KOPT-K1 (cell line): ENCODE measurements around the gene INO80E.

Experiments
- H3K27ac ChIP-seq: fragments of 200-600 bp; sonication (generic); 2 replicates; pipeline ENCODE4 v1.5.1; 2016; ENCODE audit warnings: antibody characterized with exemption, mild to moderate bottlenecking, low read depth, low read length; ENCODE audit not compliant: poor library complexity, severe bottlenecking
- H3K36me3 ChIP-seq: fragments of 200-600 bp; sonication (generic); 2 replicates; pipeline ENCODE4 v1.5.1; 2017; ENCODE audit warnings: antibody characterized with exemption, mild to moderate bottlenecking, low read length, moderate library complexity; ENCODE audit not compliant: insufficient read depth
- H3K9me3 ChIP-seq: fragments of 200-600 bp; sonication (generic); 2 replicates; pipeline ENCODE4 v1.5.1; 2017; ENCODE audit warnings: antibody characterized with exemption, low read length, mild to moderate bottlenecking; ENCODE audit not compliant: insufficient read depth, poor library complexity, severe bottlenecking

INO80E gene

DNA sequence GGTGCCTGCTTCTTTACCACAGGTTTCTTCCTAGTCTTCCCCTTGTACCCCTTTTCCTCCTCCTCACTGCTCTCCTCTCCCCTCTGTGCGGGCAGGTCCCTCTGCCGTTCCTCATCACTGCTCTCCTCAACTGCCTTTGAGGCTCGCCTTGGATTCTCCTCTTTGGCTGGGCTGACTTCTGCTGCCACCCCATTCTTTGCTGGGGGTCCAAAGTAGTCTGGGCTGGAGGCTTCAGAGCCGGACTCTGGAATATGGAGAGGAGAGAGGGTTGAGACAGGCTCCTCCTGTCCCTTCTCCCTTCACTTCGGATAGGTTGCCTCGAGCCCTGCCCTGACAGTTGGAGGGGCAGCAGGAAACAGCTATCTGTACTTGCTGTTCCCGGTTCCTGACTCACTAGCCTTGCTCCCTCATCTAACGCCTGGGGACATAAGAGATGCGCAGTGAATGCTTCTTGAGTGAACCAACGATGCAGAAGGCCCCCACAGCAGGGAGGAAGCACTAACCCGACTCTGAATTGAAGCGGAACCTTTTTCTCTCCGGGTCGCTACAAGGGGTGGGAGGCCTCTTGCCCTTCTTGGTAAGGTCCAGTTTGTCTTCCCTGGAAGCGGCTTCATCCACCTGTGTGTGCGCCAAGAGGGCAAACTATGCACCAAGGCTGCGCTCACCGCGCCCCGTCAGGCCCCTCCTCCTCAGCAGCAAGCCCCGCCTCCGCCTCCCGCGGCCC, 1.3 kb upstream of the INO80E start:
- Histone ChIP-seq H3K9me3 (no peaks in the 10 kb centered on the region), H3K36me3 (peaks cover 72% of the 10 kb centered on the region), H3K27ac (peak overlapping the region; percentile 96)

DNA sequence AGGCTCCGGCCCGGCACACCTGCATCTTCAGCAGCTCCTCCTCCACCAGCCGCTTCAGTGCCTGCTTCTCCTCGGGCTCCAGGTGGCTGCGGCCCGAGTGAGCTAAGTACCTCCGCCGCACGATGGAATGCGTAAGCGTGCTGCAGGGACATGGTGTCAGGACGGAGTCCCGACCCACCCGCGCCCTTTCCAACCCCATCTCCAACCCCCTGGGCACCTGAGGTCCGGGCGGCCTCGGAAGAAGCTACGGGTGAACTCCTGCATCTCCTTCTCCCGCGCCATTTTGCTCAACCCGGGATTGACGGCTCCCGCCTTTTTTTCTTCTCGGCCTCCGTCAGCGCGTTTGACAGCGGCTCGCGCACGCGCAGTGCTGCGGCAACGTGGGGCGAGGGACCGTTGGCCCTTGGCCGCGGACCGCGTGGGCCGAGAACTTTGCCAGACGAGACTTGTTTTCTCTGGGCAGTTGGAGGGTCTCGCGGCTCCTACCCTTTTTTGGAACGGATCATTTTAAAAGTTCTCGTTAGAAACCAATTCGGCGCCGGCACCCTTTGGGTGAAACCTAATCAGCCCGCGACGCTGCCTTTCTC, 624 bp upstream of the INO80E start, which contains the start of gene HIRIP3:
Gene HIRIP3 (minus strand): TSS at position 294 of the 587 bp plus-strand sequence. CDS start 12 bp downstream, at position 282.
- Histone ChIP-seq H3K27ac (peak within 1 kb of the TSS; percentile 96), H3K36me3 (peaks cover 72% of the 10 kb centered on the region)

DNA sequence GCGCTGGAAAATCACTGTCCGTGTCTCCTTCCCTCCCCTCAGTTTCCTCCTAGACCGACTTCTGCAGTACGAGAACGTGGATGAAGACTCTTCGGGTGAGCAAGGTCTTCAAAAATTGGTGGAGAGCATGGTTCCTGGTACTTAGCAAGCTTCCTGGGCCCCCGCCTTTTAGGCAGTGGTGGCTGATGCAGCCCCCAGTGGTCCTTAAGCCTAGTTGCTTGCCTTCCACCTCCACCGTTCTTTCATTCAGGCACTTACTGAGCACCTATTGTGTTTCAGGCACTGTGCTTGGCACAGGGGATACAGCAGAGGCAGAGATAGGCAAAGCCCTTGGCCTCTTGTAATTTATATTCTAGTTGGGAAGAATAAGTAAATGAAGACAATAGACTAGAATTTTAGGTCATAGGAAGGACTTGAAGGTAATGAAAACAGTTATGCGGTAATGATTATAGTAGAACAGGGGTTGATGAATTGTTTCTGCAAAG, 767 bp downstream of the INO80E start:
- peaks cover 72% of the 10 kb centered on the region for H3K36me3 ChIP-seq

More for the DNA sequence above, 624 bp upstream of the INO80E start, which contains the start of gene HIRIP3:
- no peaks in the 10 kb centered on the region for H3K9me3 ChIP-seq

DNA sequence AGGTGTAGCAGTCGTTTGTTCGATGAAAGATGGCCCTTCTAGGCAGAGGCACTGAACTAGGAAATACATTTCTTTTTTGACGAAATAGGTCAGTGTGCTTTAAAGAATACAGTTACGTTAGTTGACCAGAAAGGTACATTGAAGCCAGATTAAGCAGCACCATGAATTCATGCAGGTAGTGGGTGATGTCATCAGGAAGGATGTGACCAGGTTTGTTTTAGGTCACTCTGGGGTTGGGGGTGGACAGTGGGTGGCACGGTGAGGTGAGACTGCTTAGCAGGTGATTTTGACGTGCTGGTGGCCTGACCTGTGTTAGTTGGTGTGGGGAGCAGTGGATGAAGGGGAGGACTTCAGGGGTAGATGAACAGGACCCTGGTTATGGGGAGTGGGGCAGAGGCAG, 3.6 kb downstream of the INO80E start:
- H3K9me3 ChIP-seq = no peaks in the 10 kb centered on the region
- H3K36me3 ChIP-seq = peaks cover 67% of the 10 kb centered on the region; the same call in 1 of the 2 replicates
- H3K27ac ChIP-seq = no peak overlapping the region

More for the DNA sequence above, 767 bp downstream of the INO80E start:
- Histone ChIP-seq H3K9me3 (no peaks in the 10 kb centered on the region), H3K27ac (peak overlapping the region; percentile 96)

DNA sequence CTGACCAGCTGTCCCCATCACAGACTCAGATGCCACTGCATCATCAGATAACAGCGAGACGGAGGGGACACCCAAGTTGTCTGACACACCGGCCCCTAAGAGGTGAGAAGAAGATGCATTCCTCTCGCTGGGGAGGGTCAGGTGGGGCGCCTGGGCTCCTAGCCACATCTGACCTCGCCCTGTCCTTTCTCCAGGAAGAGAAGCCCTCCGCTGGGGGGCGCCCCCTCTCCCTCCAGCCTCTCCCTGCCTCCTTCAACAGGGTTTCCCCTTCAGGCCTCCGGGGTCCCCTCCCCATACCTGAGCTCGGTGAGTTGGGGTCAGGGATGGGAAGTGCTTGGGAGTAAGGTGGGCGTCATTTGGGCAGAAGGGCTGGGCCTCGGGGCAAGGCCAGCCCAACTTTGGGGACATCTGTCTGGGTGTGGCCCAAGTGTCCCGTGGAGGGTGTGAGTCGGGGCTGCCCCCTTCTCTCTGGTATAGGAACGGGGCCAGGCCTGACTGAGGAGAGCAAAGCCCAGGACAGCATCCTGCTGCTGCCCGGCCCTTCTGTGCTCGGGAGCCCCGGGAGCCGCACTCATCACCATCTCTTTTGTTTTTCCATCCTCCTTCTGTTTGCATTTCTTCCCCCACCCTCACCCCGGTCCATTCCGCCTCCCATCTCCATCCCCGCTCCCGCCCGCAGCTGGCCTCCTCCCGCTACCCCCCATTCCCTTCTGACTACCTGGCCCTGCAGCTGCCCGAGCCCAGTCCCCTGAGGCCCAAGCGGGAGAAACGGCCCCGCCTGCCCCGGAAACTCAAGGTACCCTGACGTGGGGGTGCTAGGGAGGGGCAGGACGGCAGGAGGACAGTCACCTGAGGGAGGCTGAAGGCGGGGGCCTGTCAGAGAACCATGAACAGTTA, 4.9 kb downstream of the INO80E start:
- no peak overlapping the region for H3K27ac ChIP-seq
- peaks cover 72% of the 10 kb centered on the region; the same call in 1 of the 2 replicates for H3K36me3 ChIP-seq
- H3K9me3 ChIP-seq = no peaks in the 10 kb centered on the region

DNA sequence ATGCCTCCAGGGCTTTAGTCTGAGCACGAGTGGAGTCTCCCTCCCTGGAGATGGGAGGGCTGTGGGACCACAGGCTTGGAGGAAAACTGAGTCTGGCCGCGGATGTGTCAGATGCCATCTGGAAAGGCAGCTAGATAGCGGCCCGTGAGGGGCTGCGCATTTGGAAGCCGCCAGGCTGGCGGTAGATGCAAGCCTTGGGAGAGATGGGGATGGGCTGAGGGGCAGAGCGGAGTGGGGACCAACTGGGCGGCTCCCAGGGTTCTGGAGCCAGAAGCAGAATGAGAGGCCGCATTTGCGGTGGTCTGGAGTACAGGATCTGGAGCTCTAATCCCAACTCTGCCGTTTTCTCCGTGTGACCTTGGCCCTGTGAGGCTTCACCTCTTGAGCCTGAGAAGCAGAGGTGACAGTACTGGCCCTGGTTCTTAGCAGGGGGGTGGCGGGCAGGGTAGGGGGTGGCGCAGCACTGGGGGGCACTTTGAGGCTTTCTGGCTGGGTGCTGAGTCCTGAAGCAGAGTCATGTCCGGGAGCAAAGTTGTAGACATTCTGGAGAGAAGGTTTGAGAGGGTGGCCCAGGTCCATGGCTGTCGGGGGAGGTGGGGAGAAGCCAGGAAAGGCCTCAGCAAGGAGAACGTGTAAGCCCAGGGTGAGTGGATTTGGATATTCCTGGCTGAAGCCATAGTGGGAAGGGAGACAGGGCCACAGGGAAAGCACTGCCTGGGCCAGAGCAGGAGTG, 6.7 kb downstream of the INO80E start:
- Histone ChIP-seq H3K36me3 (peaks cover 72% of the 10 kb centered on the region; the same call in 1 of the 2 replicates), H3K27ac (no peak overlapping the region), H3K9me3 (no peaks in the 10 kb centered on the region)

DNA sequence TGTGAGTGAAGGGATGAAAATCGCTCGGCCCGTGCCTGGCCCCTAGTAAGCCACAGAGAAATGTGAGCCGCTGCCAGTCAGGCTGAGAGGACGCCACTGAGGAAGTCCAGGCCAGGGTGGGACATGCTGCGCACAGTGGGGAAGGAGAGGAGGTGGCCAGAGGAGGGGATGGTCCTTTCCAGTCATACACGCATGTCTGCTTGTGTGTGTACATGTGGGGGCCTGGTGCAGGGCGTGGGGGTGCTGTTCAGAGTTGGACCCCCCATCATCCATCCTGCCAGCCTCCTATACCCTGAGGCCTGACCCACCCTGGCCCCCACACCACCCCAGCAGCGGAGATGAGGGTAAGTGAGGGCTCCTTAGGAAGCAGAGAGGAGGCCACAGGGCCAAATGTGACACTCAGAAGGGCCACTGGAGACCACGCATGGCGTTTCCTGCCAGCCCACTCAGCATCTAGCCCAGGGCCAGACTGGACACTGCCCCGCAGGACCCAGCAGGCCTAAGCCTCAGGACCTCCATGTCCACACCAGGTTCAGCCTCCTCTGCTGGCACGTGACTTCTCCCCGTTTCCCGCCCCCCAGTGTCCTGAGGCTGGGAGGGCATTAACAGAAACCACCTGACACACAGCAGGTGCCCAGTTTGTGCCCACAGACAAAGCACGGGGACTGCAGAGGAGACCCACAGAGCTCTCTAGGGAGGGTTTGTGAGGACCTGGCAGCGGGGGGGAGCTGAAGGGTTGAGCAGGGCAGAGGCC, 7.8 kb downstream of the INO80E start:
- H3K9me3 ChIP-seq = no peaks in the 10 kb centered on the region
- peak overlapping the region; percentile 52 for H3K27ac ChIP-seq
- H3K36me3 ChIP-seq = peaks cover 63% of the 10 kb centered on the region; the same call in 1 of the 2 replicates

DNA sequence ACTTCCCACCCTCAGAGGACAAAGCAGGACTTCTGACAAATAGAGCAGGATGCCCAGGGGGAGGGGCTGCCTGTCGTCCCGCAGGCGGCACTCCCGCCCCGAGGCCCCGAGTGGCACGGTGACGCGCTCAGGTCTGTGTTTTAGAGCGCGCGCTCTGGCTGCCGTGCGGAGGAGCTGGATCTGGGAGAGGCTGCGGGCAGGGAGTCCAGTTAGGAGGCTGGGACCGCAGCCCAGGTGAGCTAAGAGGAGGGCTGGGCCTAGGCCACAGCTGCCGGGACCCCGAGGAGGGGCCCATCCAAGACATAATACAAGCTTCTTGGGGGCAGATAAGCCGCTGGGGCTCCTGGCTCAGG, 8.4 kb downstream of the INO80E start:
- peaks cover 59% of the 10 kb centered on the region; the same call in 1 of the 2 replicates for H3K36me3 ChIP-seq
- H3K9me3 ChIP-seq = no peaks in the 10 kb centered on the region
- H3K27ac ChIP-seq = peak overlapping the region; percentile 52

DNA sequence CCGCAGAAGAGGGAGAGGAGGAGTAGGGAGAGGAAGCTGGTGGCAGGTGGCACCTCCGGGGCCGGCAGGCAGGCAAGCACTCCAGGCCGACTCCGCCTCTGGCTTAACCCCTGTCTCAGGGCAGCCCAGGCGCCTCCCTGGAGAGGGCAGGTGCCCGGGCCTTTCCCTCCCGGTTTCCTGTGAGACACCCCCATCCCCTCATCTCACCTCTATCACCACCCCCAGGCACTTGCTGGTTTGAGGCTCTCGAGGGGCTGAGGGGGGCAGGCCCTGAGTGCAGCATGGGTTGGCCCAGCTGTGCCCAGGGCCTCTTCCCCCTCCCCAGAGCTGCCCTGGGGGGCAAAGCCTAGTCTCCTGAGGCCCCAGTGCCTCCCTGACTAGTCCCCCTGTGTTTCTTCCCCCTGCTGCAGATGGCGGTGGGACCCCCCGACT, 8.8 kb downstream of the INO80E start:
- H3K27ac ChIP-seq = peak overlapping the region; percentile 52

DNA sequence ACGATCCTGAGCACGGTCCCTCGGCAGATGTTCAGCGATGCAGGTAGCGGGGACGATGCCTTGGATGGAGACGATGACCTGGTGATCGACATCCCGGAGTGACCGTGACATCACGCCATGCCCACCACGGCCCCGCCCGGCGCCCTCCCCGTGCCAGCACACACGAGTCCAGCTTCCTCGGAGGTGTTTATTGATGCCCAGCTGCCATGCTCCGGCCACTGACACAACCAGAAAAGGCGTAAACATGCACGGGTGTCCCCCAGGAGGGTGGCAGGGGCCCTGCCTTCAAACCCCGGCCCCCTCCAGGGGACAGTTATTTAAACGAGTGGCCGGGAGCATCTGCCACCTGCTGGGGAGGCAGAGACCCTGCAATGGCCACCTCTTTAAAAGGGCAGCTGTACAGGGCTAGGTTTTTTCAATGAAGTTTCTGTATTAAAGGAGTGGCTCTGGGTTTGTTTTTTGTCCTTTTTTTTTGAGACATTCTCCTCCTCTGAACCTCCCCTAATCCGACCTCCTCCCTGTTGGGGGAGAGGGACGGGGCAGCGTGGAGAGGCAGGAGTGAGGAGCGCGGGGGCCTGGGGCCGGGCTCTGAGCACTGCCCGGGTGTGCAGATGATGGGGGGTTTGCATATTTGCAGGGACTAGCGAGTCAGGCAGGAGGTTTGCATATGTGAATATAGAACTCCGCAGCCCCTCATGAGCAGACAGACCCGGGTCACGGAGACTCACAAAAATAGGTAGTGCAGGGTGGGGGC, 9.5 kb downstream of the INO80E start:
- Histone ChIP-seq H3K27ac (peak overlapping the region; percentile 52), H3K9me3 (no peaks in the 10 kb centered on the region), H3K36me3 (peaks cover 47% of the 10 kb centered on the region; the same call in 1 of the 2 replicates)

More for the DNA sequence above, 8.8 kb downstream of the INO80E start:
- Histone ChIP-seq H3K36me3 (peaks cover 54% of the 10 kb centered on the region; the same call in 1 of the 2 replicates), H3K9me3 (no peaks in the 10 kb centered on the region)

DNA sequence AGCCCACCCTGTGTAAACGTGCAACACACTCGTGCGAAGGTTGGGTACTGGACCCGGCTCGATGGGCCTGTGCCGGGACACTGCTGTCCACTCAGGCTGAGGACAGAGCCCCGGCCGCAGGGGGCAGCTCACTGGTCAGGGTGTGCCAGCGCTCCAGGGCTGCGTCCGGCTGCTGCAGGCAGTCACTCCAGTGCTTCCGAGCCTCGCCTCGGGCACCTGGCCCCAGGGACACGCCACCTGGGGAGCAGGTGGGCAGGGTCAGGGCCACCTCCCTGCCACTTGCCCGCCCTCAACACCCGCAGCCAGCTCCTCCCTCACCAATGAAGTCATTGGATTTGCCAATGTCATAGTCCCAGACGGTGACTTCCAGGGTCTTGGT, 10.0 kb downstream of the INO80E start:
- Histone ChIP-seq H3K36me3 (peaks cover 42% of the 10 kb centered on the region; the same call in 1 of the 2 replicates), H3K9me3 (no peaks in the 10 kb centered on the region), H3K27ac (no peak overlapping the region)

DNA sequence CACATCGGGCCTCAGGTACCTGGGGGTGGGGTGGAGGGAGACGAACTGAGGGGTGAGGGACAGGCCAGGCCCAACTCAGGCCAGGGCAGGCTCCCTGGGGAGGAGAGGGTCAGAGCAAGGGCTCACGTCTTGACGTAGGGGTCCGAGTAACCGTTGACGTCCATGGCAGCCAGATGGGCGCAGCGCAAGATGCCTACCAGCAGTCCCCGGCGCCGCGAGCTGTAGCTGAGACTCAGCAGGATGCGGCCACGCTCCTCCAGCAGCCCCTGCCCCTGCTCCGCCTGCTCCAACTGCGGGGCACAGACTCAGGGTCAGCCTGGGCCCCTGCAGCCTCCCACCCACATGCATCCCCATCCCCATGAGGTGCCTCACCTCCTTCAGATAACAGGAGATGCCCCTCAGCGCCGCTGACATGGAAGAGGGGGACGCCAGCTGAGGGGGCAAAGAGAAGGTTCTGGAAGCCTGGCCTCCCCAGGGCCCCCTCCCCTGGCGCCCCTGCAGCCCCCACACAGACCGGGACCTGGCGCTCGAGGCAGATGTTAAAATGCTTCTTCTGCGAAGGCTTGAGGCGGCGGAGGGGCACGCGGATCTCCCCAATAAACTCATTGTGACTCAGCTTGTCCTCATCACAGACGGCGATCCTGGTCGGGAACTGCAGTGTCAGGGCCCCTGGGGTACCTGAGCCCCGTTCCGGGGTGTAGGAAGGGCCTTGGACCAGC, 10.8 kb downstream of the INO80E start:
- H3K36me3 ChIP-seq = peaks cover 34% of the 10 kb centered on the region; the same call in 1 of the 2 replicates

More for the DNA sequence above, 10.8 kb downstream of the INO80E start:
- no peaks in the 10 kb centered on the region for H3K9me3 ChIP-seq
- no peak overlapping the region for H3K27ac ChIP-seq
